ENCODE measurements around the gene MAGI1. TPM values are rescaled to one million over a fixed set of nuclear protein-coding genes. Genes with fewer than 3 reads are reported as not detected.
A peak's percentile ranks its signal among the peaks of the same experiment; 100 is the strongest.

Gene MAGI1
- polyA plus RNA-seq, 1 of the 3 experiments (the other 2 are of a cell fraction), result 10.3 TPM

- Histone ChIP-seq H3K79me2 (ENCODE audit: insufficient read depth) (peaks cover 15% of the 10 kb centered on the region; the same call in 1 of the 2 replicates), H3K4me2 (no peak overlapping the region), H3K4me1 (ENCODE audit: control insufficient read depth in 1 of 2, insufficient read depth in 2 of 2, low read depth in 1 of 2, low read length in 1 of 2) (no peaks in the 10 kb centered on the region; a peak in 1 of 4 replicates), H3K27me3 (ENCODE audit: insufficient read depth) (no peaks in the 10 kb centered on the region), H3K27ac (ENCODE audit: low read depth in 2 of 2, low read length in 1 of 2) (peak overlapping the region in 1 of 2 experiments; percentile 72; a peak in 2 of 4 replicates), H3K9me2 (no peaks in the 10 kb centered on the region), H3K9me3 (no peaks in the 10 kb centered on the region), H3K4me3 (ENCODE audit: low read depth in 2 of 2, low read length in 1 of 2) (peak overlapping the region in 1 of 2 experiments; percentile 5; a peak in 1 of 4 replicates), H4K20me1 (ENCODE audit: insufficient read depth) (no peaks in the 10 kb centered on the region), H2AFZ (ENCODE audit: low read depth) (no peak overlapping the region), H3K9ac (no peak overlapping the region), H3K36me3 (replicated peaks in 1 of 2; ENCODE audit: control insufficient read depth in 1 of 2, insufficient read depth in 2 of 2, low read length in 1 of 2) (no peaks in the 10 kb centered on the region), H3F3A (replicated peaks; ENCODE audit: insufficient read depth) (peaks cover 9% of the 10 kb centered on the region)
- POLR2A ChIA-PET, result no interaction called here
- WGBS (ENCODE audit: low lambda C conversion rate), result 32% methylated on average over 6 of the region's 6 CpGs
- CTCF ChIA-PET, result interaction anchor here (1.0 to 7.1 kb wide), 7 partner anchors 8 to 388 kb away, joined by 3 to 70 read pairs (median 3); no protein-coding TSS in a partner anchor
- peak; percentile 57 for DNase-seq
- no peak for TF ChIP-seq RXRA (IDR thresholded peaks at IDR 0.05; ENCODE audit: borderline replicate concordance, low read depth)
- TF ChIP-seq MXI1 (IDR thresholded peaks at IDR 0.05; ENCODE audit: low read depth, low read length), result no peak
- TF ChIP-seq, protein P1, sequence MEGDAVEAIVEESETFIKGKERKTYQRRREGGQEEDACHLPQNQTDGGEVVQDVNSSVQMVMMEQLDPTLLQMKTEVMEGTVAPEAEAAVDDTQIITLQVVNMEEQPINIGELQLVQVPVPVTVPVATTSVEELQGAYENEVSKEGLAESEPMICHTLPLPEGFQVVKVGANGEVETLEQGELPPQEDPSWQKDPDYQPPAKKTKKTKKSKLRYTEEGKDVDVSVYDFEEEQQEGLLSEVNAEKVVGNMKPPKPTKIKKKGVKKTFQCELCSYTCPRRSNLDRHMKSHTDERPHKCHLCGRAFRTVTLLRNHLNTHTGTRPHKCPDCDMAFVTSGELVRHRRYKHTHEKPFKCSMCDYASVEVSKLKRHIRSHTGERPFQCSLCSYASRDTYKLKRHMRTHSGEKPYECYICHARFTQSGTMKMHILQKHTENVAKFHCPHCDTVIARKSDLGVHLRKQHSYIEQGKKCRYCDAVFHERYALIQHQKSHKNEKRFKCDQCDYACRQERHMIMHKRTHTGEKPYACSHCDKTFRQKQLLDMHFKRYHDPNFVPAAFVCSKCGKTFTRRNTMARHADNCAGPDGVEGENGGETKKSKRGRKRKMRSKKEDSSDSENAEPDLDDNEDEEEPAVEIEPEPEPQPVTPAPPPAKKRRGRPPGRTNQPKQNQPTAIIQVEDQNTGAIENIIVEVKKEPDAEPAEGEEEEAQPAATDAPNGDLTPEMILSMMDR (IDR thresholded peaks at IDR 0.05), result peak; percentile 93
- TF ChIP-seq FOXM1 (IDR thresholded peaks at IDR 0.05; ENCODE audit: low read depth), result no peak
- TF ChIP-seq SMC3 (IDR thresholded peaks at IDR 0.05; ENCODE audit: low read depth, low read length), result peak; percentile 74
- no peak for TF ChIP-seq ZBTB33 (IDR thresholded peaks at IDR 0.05; ENCODE audit: borderline replicate concordance, low read depth)
- TF ChIP-seq RAD21 (IDR thresholded peaks at IDR 0.05; ENCODE audit: low read length), result peak; percentile 88
- no peak for TF ChIP-seq YY1 (IDR thresholded peaks at IDR 0.05; ENCODE audit: low read depth)
- TF ChIP-seq FOXJ3 (CRISPR knock-in tag; IDR thresholded peaks at IDR 0.05), result no peak
- no peak for TF ChIP-seq GATA2 (CRISPR knock-in tag; IDR thresholded peaks at IDR 0.05)
- TF ChIP-seq MAX (IDR thresholded peaks at IDR 0.05; ENCODE audit: low read depth), result no peak
- no peak for TF ChIP-seq TCF12 (IDR thresholded peaks at IDR 0.05)
- TF ChIP-seq RFX5 (IDR thresholded peaks at IDR 0.05; ENCODE audit: low read length), result no peak
Observed at GRCh38 chr3:65785065-65785645, 253.6 kb downstream of the MAGI1 start.

DNA sequence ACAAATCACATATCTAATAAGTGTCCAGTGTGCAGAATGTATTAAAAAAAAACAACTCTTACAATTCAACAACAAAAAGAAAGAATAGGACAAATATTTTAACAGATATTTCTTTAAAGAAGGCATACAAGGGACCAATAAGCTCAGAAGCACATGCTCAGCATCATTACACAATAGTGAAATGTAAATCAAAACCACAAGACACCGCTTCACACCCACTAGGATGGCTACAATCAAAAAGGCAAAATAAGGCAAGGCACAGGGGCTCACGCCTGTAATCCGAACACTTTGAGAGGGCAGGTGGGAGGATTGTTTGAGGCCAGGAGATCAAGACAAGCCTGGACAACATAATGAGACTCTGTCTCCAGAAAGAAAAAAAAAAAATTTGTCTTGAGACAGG is 255.6 kb downstream of the MAGI1 start:
- Histone ChIP-seq H3K36me3 (replicated peaks in 1 of 2; ENCODE audit: control insufficient read depth in 1 of 2, insufficient read depth in 2 of 2, low read length in 1 of 2) (no peaks in the 10 kb centered on the region), H3K4me1 (ENCODE audit: control insufficient read depth in 1 of 2, insufficient read depth in 2 of 2, low read depth in 1 of 2, low read length in 1 of 2) (peaks cover 2 to 11% of the 10 kb centered on the region in 2 experiments; a peak in 2 of 4 replicates), H3K27me3 (ENCODE audit: insufficient read depth) (no peaks in the 10 kb centered on the region), H3K9ac (no peak overlapping the region), H3K79me2 (ENCODE audit: insufficient read depth) (peaks cover 19% of the 10 kb centered on the region; the same call in 1 of the 2 replicates), H3F3A (replicated peaks; ENCODE audit: insufficient read depth) (peaks cover 9% of the 10 kb centered on the region), H3K9me2 (no peaks in the 10 kb centered on the region), H4K20me1 (ENCODE audit: insufficient read depth) (no peaks in the 10 kb centered on the region), H3K27ac (ENCODE audit: low read depth in 2 of 2, low read length in 1 of 2) (no peak overlapping the region), H2AFZ (ENCODE audit: low read depth) (no peak overlapping the region), H3K4me2 (no peak overlapping the region), H3K9me3 (no peaks in the 10 kb centered on the region), H3K4me3 (ENCODE audit: low read depth in 2 of 2, low read length in 1 of 2) (no peak overlapping the region)
- no peak for DNase-seq
- WGBS (ENCODE audit: low lambda C conversion rate), result 94% methylated on average over 3 of the region's 3 CpGs
- ChIA-PET CTCF (interaction anchor here (0.5 to 7.1 kb wide), 5 partner anchors 10 to 412 kb away, joined by 3 to 70 read pairs (median 4); no protein-coding TSS in a partner anchor), POLR2A (no interaction called here)
- TF ChIP-seq EZH2phosphoT487 (IDR thresholded peaks at IDR 0.05; ENCODE audit: borderline replicate concordance, low read depth) (no peak), POLR2AphosphoS5 (IDR thresholded peaks at IDR 0.05; ENCODE audit: low read depth, low read length) (no peak), GABPA (IDR thresholded peaks at IDR 0.05; ENCODE audit: low read depth) (no peak), MAX (IDR thresholded peaks at IDR 0.05; ENCODE audit: low read depth) (no peak), MEF2A (IDR thresholded peaks at IDR 0.05; ENCODE audit: borderline replicate concordance, low read depth) (no peak), NRF1 (IDR thresholded peaks at IDR 0.05; ENCODE audit: low read depth, low read length) (no peak), TCF12 (IDR thresholded peaks at IDR 0.05) (no peak), CHD2 (IDR thresholded peaks at IDR 0.05; ENCODE audit: low read length, partially characterized antibody) (no peak), YY1 (IDR thresholded peaks at IDR 0.05; ENCODE audit: low read depth) (no peak)
- TF ChIP-seq, protein P2, sequence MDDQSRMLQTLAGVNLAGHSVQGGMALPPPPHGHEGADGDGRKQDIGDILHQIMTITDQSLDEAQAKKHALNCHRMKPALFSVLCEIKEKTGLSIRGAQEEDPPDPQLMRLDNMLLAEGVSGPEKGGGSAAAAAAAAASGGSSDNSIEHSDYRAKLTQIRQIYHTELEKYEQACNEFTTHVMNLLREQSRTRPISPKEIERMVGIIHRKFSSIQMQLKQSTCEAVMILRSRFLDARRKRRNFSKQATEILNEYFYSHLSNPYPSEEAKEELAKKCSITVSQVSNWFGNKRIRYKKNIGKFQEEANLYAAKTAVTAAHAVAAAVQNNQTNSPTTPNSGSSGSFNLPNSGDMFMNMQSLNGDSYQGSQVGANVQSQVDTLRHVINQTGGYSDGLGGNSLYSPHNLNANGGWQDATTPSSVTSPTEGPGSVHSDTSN (IDR thresholded peaks at IDR 0.05), result no peak
- TF ChIP-seq, protein P1 (IDR thresholded peaks at IDR 0.05), result no peak

Data from SK-N-SH (cell line).